MM.1S (cell line): ENCODE measurements around the gene FIS1.

Experiments
- EZH2 ChIP-seq: fragments of 300-600 bp; sonication (generic); optimal IDR thresholded peaks from 2 replicates; pipeline ENCODE3; 2017; ENCODE audit warnings: low read depth, mild to moderate bottlenecking, antibody characterized with exemption, low read length, mixed read lengths
- EZH2phosphoT487 ChIP-seq: fragments of 300-600 bp; sonication (generic); IDR thresholded peaks from 2 replicates; pipeline ENCODE4 v1.6.1; 2018; ENCODE audit warnings: antibody characterized with exemption, low read length
- TF ChIP-seq, protein P1 (sequence below): fragments of 300-600 bp; sonication (generic); IDR thresholded peaks from 2 replicates; pipeline ENCODE4 v1.5.1; 2016; ENCODE audit warnings: antibody characterized with exemption, low read length, mixed read lengths

DNA sequence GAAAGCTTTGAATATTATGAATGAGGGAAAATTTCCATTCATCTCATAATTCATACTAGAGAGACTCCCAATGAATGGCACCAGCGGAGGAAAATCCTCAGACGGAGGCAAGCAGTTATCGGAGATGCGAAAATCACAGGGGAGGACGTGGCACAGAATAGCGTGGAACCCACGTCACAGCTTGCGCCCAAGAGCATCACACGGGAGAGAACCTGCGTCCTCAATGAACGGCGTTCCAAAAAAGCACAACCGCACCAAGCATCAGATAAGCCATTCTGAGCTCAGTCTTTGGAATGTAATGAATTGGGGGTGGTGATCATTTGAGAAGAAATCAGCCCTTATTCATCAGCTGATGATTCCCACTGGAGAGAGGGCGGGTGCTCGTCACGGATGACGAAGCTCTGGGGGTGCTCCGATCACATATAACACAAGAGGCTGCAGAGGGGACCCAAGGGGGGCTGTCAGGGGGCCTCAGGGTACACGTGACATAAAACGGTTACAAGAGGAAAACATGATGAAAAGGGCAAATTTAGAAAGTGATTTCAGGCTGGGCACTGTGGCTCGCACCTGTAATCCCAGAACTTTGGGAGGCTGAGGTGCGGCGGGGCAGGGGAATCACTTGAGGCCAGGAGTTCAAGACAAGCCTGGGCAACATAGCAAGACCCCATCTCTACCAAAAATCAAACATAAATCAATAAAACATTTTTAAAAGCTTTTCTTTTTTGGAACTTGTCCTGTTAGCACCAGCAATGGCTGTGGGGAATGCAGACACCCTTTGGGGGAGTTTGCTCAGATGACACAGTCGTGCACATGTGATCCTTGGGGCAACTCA is 33.8 kb upstream of the FIS1 start:
- TF ChIP-seq, protein P1, sequence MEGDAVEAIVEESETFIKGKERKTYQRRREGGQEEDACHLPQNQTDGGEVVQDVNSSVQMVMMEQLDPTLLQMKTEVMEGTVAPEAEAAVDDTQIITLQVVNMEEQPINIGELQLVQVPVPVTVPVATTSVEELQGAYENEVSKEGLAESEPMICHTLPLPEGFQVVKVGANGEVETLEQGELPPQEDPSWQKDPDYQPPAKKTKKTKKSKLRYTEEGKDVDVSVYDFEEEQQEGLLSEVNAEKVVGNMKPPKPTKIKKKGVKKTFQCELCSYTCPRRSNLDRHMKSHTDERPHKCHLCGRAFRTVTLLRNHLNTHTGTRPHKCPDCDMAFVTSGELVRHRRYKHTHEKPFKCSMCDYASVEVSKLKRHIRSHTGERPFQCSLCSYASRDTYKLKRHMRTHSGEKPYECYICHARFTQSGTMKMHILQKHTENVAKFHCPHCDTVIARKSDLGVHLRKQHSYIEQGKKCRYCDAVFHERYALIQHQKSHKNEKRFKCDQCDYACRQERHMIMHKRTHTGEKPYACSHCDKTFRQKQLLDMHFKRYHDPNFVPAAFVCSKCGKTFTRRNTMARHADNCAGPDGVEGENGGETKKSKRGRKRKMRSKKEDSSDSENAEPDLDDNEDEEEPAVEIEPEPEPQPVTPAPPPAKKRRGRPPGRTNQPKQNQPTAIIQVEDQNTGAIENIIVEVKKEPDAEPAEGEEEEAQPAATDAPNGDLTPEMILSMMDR: no peak
- no peak for TF ChIP-seq EZH2
- no peak for TF ChIP-seq EZH2phosphoT487
